GM23248 (cell line): Measurements from ENCODE around the gene CSE1L. TPM values are rescaled to one million over a fixed set of nuclear protein-coding genes. Genes with fewer than 3 reads are reported as not detected.
"Not testable (repeated sequence)": the region's sequence is repeated elsewhere in the genome, so short reads cannot be mapped to it uniquely, and the experiment has no call there.

ENCODE experiments used
- DNase-seq: peaks from one replicate; pipeline ENCODE4 v3.0.0-alpha.2; 2015
- H2AFZ ChIP-seq: fragments of 200-600 bp; sonication (generic); 2 replicates; pipeline ENCODE4 v1.6.1; 2016; ENCODE audit warnings: antibody characterized with exemption
- H3F3A ChIP-seq: fragments of 200-600 bp; sonication (generic); 2 replicates; pipeline ENCODE4 v1.6.1; 2016; ENCODE audit warnings: mild to moderate bottlenecking, antibody characterized with exemption, mixed run types; ENCODE audit not compliant: insufficient read depth
- H3K27ac ChIP-seq: fragments of 200-600 bp; sonication (generic); 2 replicates; pipeline ENCODE4 v1.5.1; 2016; ENCODE audit warnings: mild to moderate bottlenecking
- H3K27me3 ChIP-seq: fragments of 200-600 bp; sonication (generic); replicated peaks from 2 replicates; pipeline ENCODE4 v1.6.1; 2016; ENCODE audit warnings: mild to moderate bottlenecking; ENCODE audit not compliant: insufficient read depth
- H3K36me3 ChIP-seq: fragments of 200-600 bp; sonication (generic); 2 replicates; pipeline ENCODE4 v1.6.1; 2016; ENCODE audit warnings: low read depth, mild to moderate bottlenecking
- H3K4me1 ChIP-seq: fragments of 200-600 bp; sonication (generic); 2 replicates; pipeline ENCODE4 v1.6.1; 2016; ENCODE audit warnings: mild to moderate bottlenecking; ENCODE audit not compliant: insufficient read depth
- H3K4me2 ChIP-seq: fragments of 200-600 bp; sonication (generic); one replicate; pipeline ENCODE4 v1.6.1; 2016; ENCODE audit warnings: mild to moderate bottlenecking; ENCODE audit not compliant: unreplicated experiment
- H3K4me3 ChIP-seq: fragments of 200-600 bp; sonication (generic); 2 replicates; pipeline ENCODE4 v1.5.1; 2016; ENCODE audit warnings: mild to moderate bottlenecking
- H3K79me2 ChIP-seq: fragments of 200-600 bp; sonication (generic); 2 replicates; pipeline ENCODE4 v1.6.1; 2016; ENCODE audit warnings: mild to moderate bottlenecking; ENCODE audit not compliant: insufficient read depth
- H3K9ac ChIP-seq: fragments of 200-600 bp; sonication (generic); 2 replicates; pipeline ENCODE4 v1.6.1; 2016; ENCODE audit warnings: mild to moderate bottlenecking
- H3K9me2 ChIP-seq: fragments of 200-600 bp; sonication (generic); 2 replicates; pipeline ENCODE4 v1.6.1; 2016; ENCODE audit warnings: mixed run types, mild to moderate bottlenecking, moderate library complexity; ENCODE audit not compliant: insufficient read depth
- H3K9me3 ChIP-seq: fragments of 200-600 bp; sonication (generic); one replicate; pipeline ENCODE4 v1.6.1; 2017; ENCODE audit warnings: low read depth
- H4K20me1 ChIP-seq: fragments of 200-600 bp; sonication (generic); 2 replicates; pipeline ENCODE4 v1.6.0; 2016; ENCODE audit not compliant: insufficient read depth
- EZH2 ChIP-seq: fragments of 200-600 bp; sonication (generic); IDR thresholded peaks from 2 replicates; pipeline ENCODE4 v1.6.1; 2018; ENCODE audit warnings: antibody characterized with exemption, mild to moderate bottlenecking; ENCODE audit not compliant: insufficient read depth, poor library complexity, severe bottlenecking
- EZH2phosphoT487 ChIP-seq: fragments of 200-600 bp; sonication (generic); IDR thresholded peaks from 2 replicates; pipeline ENCODE4 v1.6.1; 2018; ENCODE audit warnings: antibody characterized with exemption, moderate library complexity, mild to moderate bottlenecking, low read depth; ENCODE audit not compliant: insufficient read depth
- WGBS, 2 experiments: methylation state at CpG; one replicate each; pipeline ENCODE4 v1.1.6; 2015 to 2017; ENCODE audit warnings: low lambda C conversion rate in 2 of 2, low coverage in 1 of 2; ENCODE audit errors: missing lambda C conversion rate in 2 of 2; 5-methylcytosine and 5-hydroxymethylcytosine counted together
- in situ Hi-C: fragments of 300-500 bp; cut with MboI; formaldehyde crosslinking; loops from 2 replicates; pipeline ENCODE4 v1.15.0; 2020
- polyA plus RNA-seq: library from polyadenylated mRNA; unstranded; fragments of >200 nt; fragmentation: Nextera tagmentation; extraction: Ambion mirVana; gene quantifications from 2 replicates; pipeline ENCODE4 v1.2.1, GENCODE V29; 2016
- total RNA-seq: library from RNA; depleted of rRNA; stranded (reverse); fragments of >200 nt; shearing (Covaris generic); gene quantifications from 2 replicates; pipeline ENCODE4 v1.2.3, GENCODE V29; 2014

Gene CSE1L
- total and polyA plus RNA-seq, 2 experiments from 2014 or later = 75.2 to 90.2 TPM

- Histone ChIP-seq H3K4me1 (no peaks in the 10 kb centered on the region), H3F3A (peaks cover 14% of the 10 kb centered on the region), H3K36me3 (peaks cover 47% of the 10 kb centered on the region), H3K4me3 (no peak overlapping the region), H3K79me2 (no peaks in the 10 kb centered on the region; the same call in 1 of the 2 replicates), H3K9ac (no peak overlapping the region), H3K9me3 (no peaks in the 10 kb centered on the region), H4K20me1 (no peaks in the 10 kb centered on the region), H3K9me2 (no peaks in the 10 kb centered on the region), H3K27ac (no peak overlapping the region), H3K27me3 (no peaks in the 10 kb centered on the region), H3K4me2 (no peak overlapping the region), H2AFZ (no peak overlapping the region)
- 76 to 78% methylated on average over 7 of the region's 7 CpGs for WGBS, 2 experiments
- no peak for DNase-seq
- in situ Hi-C loops = no loop called here
- no peak for TF ChIP-seq EZH2
- no peak for TF ChIP-seq EZH2phosphoT487
Measured at GRCh38 chr20:49096203-49096730, 50.2 kb downstream of the CSE1L start.

- in situ Hi-C loops = no loop called here
- no peak overlapping the region for H3K4me3 ChIP-seq
- no peaks in the 10 kb centered on the region for H3K9me2 ChIP-seq
- no peaks in the 10 kb centered on the region for H3K27me3 ChIP-seq
- no peak overlapping the region for H3K9ac ChIP-seq
- peaks cover 40% of the 10 kb centered on the region for H3K36me3 ChIP-seq
- H3K27ac ChIP-seq = no peak overlapping the region
- H3K4me2 ChIP-seq = no peak overlapping the region
- no peak overlapping the region for H2AFZ ChIP-seq
- TF ChIP-seq EZH2 = no peak
- TF ChIP-seq EZH2phosphoT487 = no peak
- 77 to 84% methylated on average over 7 of the region's 7 CpGs for WGBS, 2 experiments
- no peak for DNase-seq
- no peaks in the 10 kb centered on the region for H4K20me1 ChIP-seq
- H3K9me3 ChIP-seq = no peaks in the 10 kb centered on the region
- H3F3A ChIP-seq = peaks cover 15% of the 10 kb centered on the region
- no peaks in the 10 kb centered on the region; the same call in 1 of the 2 replicates for H3K79me2 ChIP-seq
- no peaks in the 10 kb centered on the region for H3K4me1 ChIP-seq
Measured at GRCh38 chr20:49097159-49097558, 51.0 kb downstream of the CSE1L start.

GRCh38 chr20:49098136-49098535, 52.0 kb downstream of the CSE1L start:
- Histone ChIP-seq H3K27me3 (no peaks in the 10 kb centered on the region), H4K20me1 (no peaks in the 10 kb centered on the region), H3K4me1 (no peaks in the 10 kb centered on the region), H3K9me3 (no peaks in the 10 kb centered on the region), H3K9ac (no peak overlapping the region), H3K27ac (no peak overlapping the region), H3K4me2 (no peak overlapping the region), H3K4me3 (no peak overlapping the region), H2AFZ (no peak overlapping the region), H3F3A (peaks cover 15% of the 10 kb centered on the region), H3K9me2 (no peaks in the 10 kb centered on the region), H3K36me3 (peaks cover 38% of the 10 kb centered on the region), H3K79me2 (peaks cover 7% of the 10 kb centered on the region; the same call in 1 of the 2 replicates)
- TF ChIP-seq EZH2 = no peak
- no peak for TF ChIP-seq EZH2phosphoT487
- in situ Hi-C loops = no loop called here
- DNase-seq = no peak
- WGBS, 2 experiments = 79 to 80% methylated on average over 4 of the region's 4 CpGs

GRCh38 chr20:49099011-49099410, 52.9 kb downstream of the CSE1L start:
- DNase-seq = no peak
- peaks cover 11% of the 10 kb centered on the region; the same call in 1 of the 2 replicates for H3K79me2 ChIP-seq
- H3K9ac ChIP-seq = no peak overlapping the region
- H2AFZ ChIP-seq = no peak overlapping the region
- 95 to 100% methylated on average over 3 of the region's 3 CpGs for WGBS, 2 experiments
- no peaks in the 10 kb centered on the region for H3K27me3 ChIP-seq
- peaks cover 34% of the 10 kb centered on the region for H3K36me3 ChIP-seq
- no peaks in the 10 kb centered on the region for H3K9me3 ChIP-seq
- H3K9me2 ChIP-seq = no peaks in the 10 kb centered on the region
- no peak overlapping the region for H3K4me2 ChIP-seq
- no peak for TF ChIP-seq EZH2
- TF ChIP-seq EZH2phosphoT487 = no peak
- H3K27ac ChIP-seq = no peak overlapping the region
- peaks cover 15% of the 10 kb centered on the region for H3F3A ChIP-seq
- no peaks in the 10 kb centered on the region for H4K20me1 ChIP-seq
- in situ Hi-C loops = no loop called here
- H3K4me3 ChIP-seq = no peak overlapping the region
- H3K4me1 ChIP-seq = no peaks in the 10 kb centered on the region

GRCh38 chr20:49100292-49100691, 54.2 kb downstream of the CSE1L start:
- 78 to 82% methylated on average over 5 of the region's 5 CpGs for WGBS, 2 experiments
- H3K9ac ChIP-seq, H3K4me3 ChIP-seq, H3K27me3 ChIP-seq, H4K20me1 ChIP-seq, H3K4me2 ChIP-seq, in situ Hi-C loops, H3F3A ChIP-seq, DNase-seq, H2AFZ ChIP-seq, H3K4me1 ChIP-seq, H3K9me2 ChIP-seq, H3K9me3 ChIP-seq, H3K27ac ChIP-seq: not testable (repeated sequence)
- Histone ChIP-seq H3K79me2 (peaks cover 11% of the 10 kb centered on the region; the same call in 1 of the 2 replicates), H3K36me3 (peaks cover 23% of the 10 kb centered on the region; the same call in 1 of the 2 replicates)
